DOHH2 (cell line): ENCODE measurements around the gene IL1RAPL1.

ENCODE experiments used
- EZH2phosphoT487 ChIP-seq: fragments of 200-600 bp; sonication (generic); IDR thresholded peaks from 2 replicates; pipeline ENCODE4 v1.6.1; 2017; ENCODE audit warnings: borderline replicate concordance, mild to moderate bottlenecking, antibody characterized with exemption, low read length, moderate library complexity, mixed read lengths
- TF ChIP-seq, protein P1 (sequence below): fragments of 200-600 bp; sonication (generic); IDR thresholded peaks from one replicate; pipeline ENCODE4 v1.5.1; 2014; ENCODE audit warnings: antibody characterized with exemption, mild to moderate bottlenecking, low read depth, low read length; ENCODE audit not compliant: poor library complexity, severe bottlenecking

DNA sequence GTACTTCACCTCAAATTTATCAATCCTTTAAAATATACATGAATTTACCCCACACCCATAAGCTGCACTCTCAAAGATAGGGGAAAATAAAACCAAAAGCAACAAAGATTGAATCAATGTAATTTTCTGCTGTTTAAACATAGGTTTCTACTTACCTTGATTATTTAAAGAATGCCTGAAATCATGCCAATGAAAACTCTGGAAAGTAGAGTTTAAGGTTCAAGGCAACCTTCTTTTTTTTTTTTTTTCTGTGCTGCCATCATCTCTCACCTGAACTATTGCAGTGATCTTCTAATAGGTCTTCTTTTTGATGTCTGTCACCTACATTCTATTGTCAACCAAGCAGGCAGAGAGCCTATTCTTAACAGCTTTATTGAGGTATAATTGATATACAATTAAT, 682.1 kb downstream of the IL1RAPL1 start:
- TF ChIP-seq, protein P1, sequence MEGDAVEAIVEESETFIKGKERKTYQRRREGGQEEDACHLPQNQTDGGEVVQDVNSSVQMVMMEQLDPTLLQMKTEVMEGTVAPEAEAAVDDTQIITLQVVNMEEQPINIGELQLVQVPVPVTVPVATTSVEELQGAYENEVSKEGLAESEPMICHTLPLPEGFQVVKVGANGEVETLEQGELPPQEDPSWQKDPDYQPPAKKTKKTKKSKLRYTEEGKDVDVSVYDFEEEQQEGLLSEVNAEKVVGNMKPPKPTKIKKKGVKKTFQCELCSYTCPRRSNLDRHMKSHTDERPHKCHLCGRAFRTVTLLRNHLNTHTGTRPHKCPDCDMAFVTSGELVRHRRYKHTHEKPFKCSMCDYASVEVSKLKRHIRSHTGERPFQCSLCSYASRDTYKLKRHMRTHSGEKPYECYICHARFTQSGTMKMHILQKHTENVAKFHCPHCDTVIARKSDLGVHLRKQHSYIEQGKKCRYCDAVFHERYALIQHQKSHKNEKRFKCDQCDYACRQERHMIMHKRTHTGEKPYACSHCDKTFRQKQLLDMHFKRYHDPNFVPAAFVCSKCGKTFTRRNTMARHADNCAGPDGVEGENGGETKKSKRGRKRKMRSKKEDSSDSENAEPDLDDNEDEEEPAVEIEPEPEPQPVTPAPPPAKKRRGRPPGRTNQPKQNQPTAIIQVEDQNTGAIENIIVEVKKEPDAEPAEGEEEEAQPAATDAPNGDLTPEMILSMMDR: no peak
- no peak for TF ChIP-seq EZH2phosphoT487
